Peyer's patch (tissue), 4 donors: ENCODE measurements around the gene COL28A1.

ENCODE experiments used
- CTCF ChIP-seq, 6 experiments: fragments of 450-650 bp in 4 of 6; fragments of 200-600 bp in 2 of 6; sonication (generic) in 1 of 6; IDR thresholded peaks; one replicate each; pipeline ENCODE4 v1.5.1; 2017 to 2019; ENCODE audit warnings: antibody characterized with exemption in 6 of 6, mild to moderate bottlenecking in 3 of 6, moderate library complexity in 1 of 6
- POLR2A ChIP-seq, 2 donors: fragments of 450-650 bp; IDR thresholded peaks; one replicate each; pipeline ENCODE4 v1.5.1; 2017; ENCODE audit warnings: antibody characterized with exemption in 2 of 2, mild to moderate bottlenecking in 2 of 2, moderate library complexity in 2 of 2

- TF ChIP-seq CTCF (IDR thresholded peaks at IDR 0.05) (no peak), POLR2A (IDR thresholded peaks at IDR 0.05) (no peak)
Observed at GRCh38 chr7:7426676-7427075, 109.0 kb downstream of the COL28A1 start.
